Stimulated activated naive CD8-positive, alpha-beta T cell treated with anti-CD3 and anti-CD28 coated beads, Interleukin-15, Interleukin-2, amounts not matched to agents 100 U/mL and 50 U/mL, for 24 hours (primary cell): Measurements from ENCODE around the gene RASGRF2.
"Not testable (repeated sequence)": the region's sequence is repeated elsewhere in the genome, so short reads cannot be mapped to it uniquely, and the experiment has no call there.

ENCODE experiments used
- ATAC-seq: fragments of 150-1000 bp; cut with Tn5 transposase; one replicate; pipeline ENCODE4 v1.10.0; 2021
- DNase-seq: peaks from one replicate; pipeline ENCODE4 v3.0.0; 2021

The RASGRF2 gene

GRCh38 chr5:81020478-81021167 lies 60.5 kb downstream of the RASGRF2 start:
- ATAC-seq = no peak
- no peak for DNase-seq

GRCh38 chr5:81021486-81021885 lies 61.3 kb downstream of the RASGRF2 start:
- no peak for DNase-seq
- ATAC-seq = no peak

- ATAC-seq (no peak), DNase-seq (no peak)
These were observed 62.0 kb downstream of the RASGRF2 start for GRCh38 chr5:81021951-81022687.

GRCh38 chr5:81022688-81023084 lies 62.5 kb downstream of the RASGRF2 start:
- ATAC-seq (no peak), DNase-seq (no peak)

- ATAC-seq (no peak), DNase-seq (no peak)
These were observed 63.3 kb downstream of the RASGRF2 start for GRCh38 chr5:81023261-81023970.

GRCh38 chr5:81027481-81028058 lies 67.4 kb downstream of the RASGRF2 start:
- DNase-seq (no peak), ATAC-seq (no peak)

- ATAC-seq, DNase-seq: not testable (repeated sequence)
These were observed 68.7 kb downstream of the RASGRF2 start for GRCh38 chr5:81028888-81029287.

GRCh38 chr5:81029736-81030135 lies 69.6 kb downstream of the RASGRF2 start:
- not testable (repeated sequence) for DNase-seq, ATAC-seq

GRCh38 chr5:81030236-81031034 lies 70.3 kb downstream of the RASGRF2 start:
- not testable (repeated sequence) for ATAC-seq, DNase-seq

GRCh38 chr5:81035522-81035921 lies 75.4 kb downstream of the RASGRF2 start:
- DNase-seq (no peak), ATAC-seq (no peak)

GRCh38 chr5:81038495-81038894 lies 78.3 kb downstream of the RASGRF2 start:
- DNase-seq (no peak), ATAC-seq (no peak)

GRCh38 chr5:81044868-81045267 lies 84.7 kb downstream of the RASGRF2 start:
- ATAC-seq (no peak), DNase-seq (no peak)

GRCh38 chr5:81045389-81045807 lies 85.2 kb downstream of the RASGRF2 start:
- ATAC-seq (no peak), DNase-seq (no peak)

- no peak for DNase-seq
- no peak for ATAC-seq
These were observed 85.9 kb downstream of the RASGRF2 start for GRCh38 chr5:81046041-81046440.

GRCh38 chr5:81052325-81052724 lies 92.2 kb downstream of the RASGRF2 start:
- no peak for ATAC-seq

GRCh38 chr5:81053282-81053681 lies 93.1 kb downstream of the RASGRF2 start:
- not testable (repeated sequence) for ATAC-seq, DNase-seq

More at GRCh38 chr5:81052325-81052724, 92.2 kb downstream of the RASGRF2 start:
- no peak for DNase-seq

GRCh38 chr5:81058121-81058520 lies 98.0 kb downstream of the RASGRF2 start:
- no peak for DNase-seq
- ATAC-seq = no peak

- ATAC-seq (no peak), DNase-seq (no peak)
These were observed 105.3 kb downstream of the RASGRF2 start for GRCh38 chr5:81065492-81065891.

- ATAC-seq (no peak), DNase-seq (no peak)
These were observed 105.9 kb downstream of the RASGRF2 start for GRCh38 chr5:81066102-81066501.

- DNase-seq (no peak), ATAC-seq (no peak)
These were observed 107.2 kb downstream of the RASGRF2 start for GRCh38 chr5:81067406-81067805.

GRCh38 chr5:81068063-81068462 lies 107.9 kb downstream of the RASGRF2 start:
- DNase-seq (no peak), ATAC-seq (no peak)

GRCh38 chr5:81068635-81069034 lies 108.5 kb downstream of the RASGRF2 start:
- ATAC-seq (no peak), DNase-seq (no peak)
